ENCODE data around the gene BRMS1.
"Not testable (repeated sequence)": the region's sequence is repeated elsewhere in the genome, so short reads cannot be mapped to it uniquely, and the experiment has no call there.

The BRMS1 gene

DNA sequence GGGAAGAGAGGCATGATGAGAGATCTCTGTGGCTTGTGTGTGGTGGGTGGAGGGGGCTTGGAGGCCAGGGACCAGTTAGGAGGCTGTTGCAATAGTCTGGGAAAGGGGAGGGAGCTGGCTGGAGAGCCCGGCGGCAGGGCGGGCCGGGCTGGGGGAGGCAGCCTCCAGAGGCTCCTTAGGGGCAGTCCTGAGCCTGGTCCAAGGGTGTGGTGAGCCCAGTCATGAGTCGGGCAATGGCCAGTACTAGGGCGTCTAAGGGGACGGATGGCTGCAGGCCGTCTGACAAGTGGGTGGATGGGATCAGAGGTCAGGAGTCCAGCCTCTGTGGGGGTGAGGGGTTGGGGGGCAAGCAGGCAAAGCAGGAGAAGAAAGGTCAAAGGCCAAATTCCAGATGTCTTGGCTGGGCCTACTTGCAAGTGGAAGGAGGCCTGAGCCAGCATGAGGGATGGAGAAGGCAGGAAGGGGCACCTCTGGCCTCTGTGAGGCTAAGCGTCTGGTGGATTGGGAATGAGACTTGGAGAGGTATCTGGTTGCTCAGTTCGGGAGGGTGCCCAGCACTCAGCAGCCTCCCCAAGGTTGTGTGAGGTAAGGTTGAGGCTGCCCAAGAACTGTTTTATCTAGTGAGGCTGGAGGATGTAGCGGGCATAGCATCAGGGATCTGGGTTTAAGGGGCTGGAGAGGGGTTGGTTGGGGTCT is 22.0 kb downstream of the BRMS1 start:
- no peak for DNase-seq (ENCODE audit: low read depth)

GRCh38 chr11:66321606-66322005 is 23.3 kb downstream of the BRMS1 start:
- DNase-seq (ENCODE audit: low read depth) = no peak

DNA sequence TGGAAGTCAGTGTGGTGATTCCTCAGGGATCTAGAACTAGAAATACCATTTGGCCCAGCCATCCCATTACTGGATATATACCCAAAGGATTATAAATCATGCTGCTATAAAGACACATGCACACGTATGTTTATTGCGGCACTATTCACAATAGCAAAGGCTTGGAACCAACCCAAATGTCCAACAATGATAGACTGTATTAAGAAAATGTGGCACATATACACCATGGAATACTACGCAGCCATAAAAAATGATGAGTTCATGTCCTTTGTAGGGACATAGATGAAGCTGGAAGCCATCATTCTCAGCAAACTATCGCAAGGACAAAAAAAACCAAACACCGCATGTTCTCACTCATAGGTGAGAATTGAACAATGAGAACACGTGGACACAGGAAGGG is 24.2 kb downstream of the BRMS1 start:
- not testable (repeated sequence) for DNase-seq (ENCODE audit: low read depth)

- not testable (repeated sequence) for DNase-seq (ENCODE audit: low read depth)
Observed at GRCh38 chr11:66320289-66320688, 24.6 kb downstream of the BRMS1 start.

DNA sequence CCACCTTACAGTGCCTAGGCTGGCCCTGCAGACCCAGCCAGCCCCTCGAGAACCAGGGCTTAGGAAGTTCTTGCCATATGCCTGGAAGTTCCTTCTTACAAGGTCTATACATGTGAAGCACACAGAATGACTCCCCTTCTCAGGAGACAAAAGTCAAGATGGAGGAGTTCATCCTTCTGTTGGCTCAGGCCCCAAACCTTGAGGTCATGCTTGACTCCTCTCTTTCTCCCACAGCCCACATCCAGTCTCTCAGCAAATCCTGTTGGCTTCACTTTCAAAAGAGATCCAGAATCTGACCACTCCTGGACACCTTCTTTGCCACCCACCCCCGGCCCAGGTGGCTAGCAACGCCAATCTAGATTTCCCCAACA is 26.3 kb downstream of the BRMS1 start:
- DNase-seq (ENCODE audit: low read depth) = no peak

- peak; percentile 49 for DNase-seq (ENCODE audit: low read depth)
Observed at GRCh38 chr11:66317723-66318599, 26.9 kb downstream of the BRMS1 start.

GRCh38 chr11:66317322-66317722 is 27.6 kb downstream of the BRMS1 start:
- DNase-seq (ENCODE audit: low read depth) = peak; percentile 43

GRCh38 chr11:66316849-66317251 is 28.1 kb downstream of the BRMS1 start, which contains the start of gene CD248:
TSS of gene CD248 (minus strand) at chr11:66317044. CDS start at chr11:66317027, 17 bp downstream.
- DNase-seq (ENCODE audit: low read depth) = no peak

DNA sequence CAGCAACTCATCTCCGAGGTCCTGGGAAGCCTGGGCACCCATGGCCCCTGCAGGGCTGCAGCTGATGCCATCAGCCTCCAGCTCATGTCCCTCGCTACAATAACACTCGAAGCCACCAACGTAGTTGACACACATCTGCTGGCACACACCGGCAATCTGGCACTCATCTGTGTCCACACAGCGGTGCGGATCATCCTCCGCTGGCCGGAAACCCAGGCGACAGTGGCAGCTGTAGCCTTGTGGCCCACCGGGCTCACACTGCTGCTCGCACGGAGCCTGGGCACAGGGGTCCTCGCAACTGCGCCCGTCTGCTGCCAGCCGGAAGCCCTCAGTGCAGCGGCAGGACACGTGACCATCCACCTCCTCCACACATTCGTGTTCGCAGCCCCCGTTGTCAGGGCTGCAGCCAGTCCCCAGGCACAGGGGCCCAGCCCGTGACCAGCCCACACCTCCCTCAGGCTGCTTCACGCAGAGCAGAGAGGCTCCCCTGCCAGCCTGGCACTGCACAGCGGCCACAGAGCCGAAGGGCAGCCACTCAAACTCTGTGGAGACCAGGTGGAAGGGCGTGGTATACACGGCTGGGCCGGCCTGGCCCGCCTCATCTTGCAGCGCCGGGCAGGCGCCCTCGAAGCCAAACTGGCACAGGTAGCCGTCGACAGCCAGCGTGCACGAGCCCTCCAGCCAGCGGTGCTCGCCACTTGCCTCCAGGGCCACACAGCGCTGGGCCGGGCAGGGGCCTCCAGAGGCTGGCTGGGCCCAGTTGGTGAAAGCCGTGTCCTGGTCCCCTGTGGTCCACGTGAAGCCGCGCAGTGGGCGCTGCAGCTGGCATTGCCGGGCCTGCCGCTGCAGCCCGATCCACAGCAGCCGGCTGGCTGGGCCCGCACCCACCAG is 28.7 kb downstream of the BRMS1 start:
- no peak for DNase-seq (ENCODE audit: low read depth)

DNA sequence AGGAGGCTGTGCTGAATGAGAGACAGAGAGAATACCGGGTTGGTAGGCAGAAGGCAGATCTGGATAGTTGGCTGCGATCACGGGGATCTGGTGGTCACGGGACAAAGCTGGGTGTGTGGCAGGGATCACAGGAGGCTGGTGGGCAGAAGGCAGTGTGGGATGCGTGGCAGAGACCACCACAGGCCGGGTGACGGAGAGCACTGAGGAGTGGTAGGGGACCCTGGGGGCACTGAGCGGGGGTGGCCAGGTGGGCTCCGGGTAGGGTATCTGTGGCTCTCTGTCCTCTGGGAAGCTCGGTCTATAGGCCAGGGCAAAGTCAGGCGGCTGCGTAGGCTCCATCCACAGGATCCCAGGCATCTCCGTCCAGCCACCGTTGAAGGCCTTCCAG is 29.4 kb downstream of the BRMS1 start:
- DNase-seq (ENCODE audit: low read depth) = no peak

- no peak for DNase-seq (ENCODE audit: low read depth)
Observed at GRCh38 chr11:66314561-66315497, 30.1 kb downstream of the BRMS1 start.

DNA sequence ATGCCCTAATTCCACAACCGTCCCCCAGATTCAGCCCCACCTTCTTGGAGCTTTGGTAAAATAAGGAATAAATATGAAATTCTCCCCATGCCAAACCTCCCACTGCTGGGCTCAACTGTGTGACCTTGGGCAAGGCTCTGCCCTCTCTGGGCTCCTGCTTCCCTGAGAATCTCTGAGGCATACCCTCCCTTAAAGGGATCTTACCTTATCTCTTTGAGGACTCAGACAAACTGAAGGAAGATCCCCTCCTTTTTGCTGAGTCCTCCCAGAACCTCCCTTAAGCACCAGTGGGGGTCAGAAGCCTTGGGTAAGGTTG is 30.8 kb downstream of the BRMS1 start:
- DNase-seq (ENCODE audit: low read depth) = no peak

GRCh38 chr11:66313321-66314185 is 31.4 kb downstream of the BRMS1 start:
- DNase-seq (ENCODE audit: low read depth) = no peak

- peak; percentile 99 for DNase-seq (ENCODE audit: low read depth)
Observed at GRCh38 chr11:66312549-66313320, 32.2 kb downstream of the BRMS1 start.

DNA sequence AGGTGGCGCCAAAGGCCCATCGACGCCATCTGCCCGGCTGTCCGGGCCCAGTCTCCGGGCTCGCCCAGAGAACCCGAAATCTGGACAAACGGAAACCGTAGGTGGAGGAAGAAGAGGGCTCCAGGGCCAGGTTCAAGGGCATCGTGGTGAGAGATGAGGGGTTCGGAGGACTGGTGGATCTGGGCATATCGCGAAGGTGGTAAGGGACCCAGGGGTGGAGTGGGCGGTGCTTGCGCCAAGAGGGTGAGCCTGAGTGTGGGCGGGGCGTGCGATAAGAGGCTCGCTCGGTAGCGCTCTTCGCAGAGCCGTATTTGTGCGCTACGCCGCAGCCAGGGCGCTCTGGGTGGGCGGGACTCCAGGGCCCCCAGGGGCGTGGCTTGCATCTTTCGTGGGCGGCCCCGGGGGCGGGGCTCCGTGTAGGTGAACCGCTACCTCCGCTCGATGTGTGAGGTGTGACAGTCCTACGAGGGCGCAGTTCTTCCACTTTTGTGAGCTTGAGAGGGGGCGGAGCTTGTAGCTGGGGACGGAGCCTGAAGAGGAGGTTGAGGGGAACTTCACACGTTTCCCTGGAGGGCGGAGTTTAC is 32.8 kb downstream of the BRMS1 start:
- DNase-seq (ENCODE audit: low read depth) = peak; percentile 99

- DNase-seq (ENCODE audit: low read depth) = no peak
Observed at GRCh38 chr11:66311470-66311964, 33.4 kb downstream of the BRMS1 start.

GRCh38 chr11:66310803-66311440 is 34.0 kb downstream of the BRMS1 start:
- not testable (repeated sequence) for DNase-seq (ENCODE audit: low read depth)

DNA sequence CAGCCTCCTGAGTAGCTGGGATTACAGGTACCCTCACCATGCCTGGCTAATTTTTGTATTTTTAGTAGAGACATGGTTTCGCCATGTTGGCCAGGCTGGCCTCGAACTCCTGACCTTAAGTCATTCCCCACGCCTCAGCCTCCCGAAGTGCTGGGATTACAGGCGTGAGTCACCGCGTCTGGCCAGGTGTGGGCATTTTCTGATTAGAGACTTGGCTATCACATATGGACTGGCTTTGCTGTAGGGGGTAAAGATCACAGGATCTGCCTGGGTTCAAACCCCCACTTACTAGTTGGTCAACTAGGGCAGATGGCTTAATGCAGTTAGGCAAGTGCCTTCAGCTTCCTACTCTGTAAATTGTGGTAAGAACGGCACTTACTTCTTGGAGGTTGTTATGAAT is 34.6 kb downstream of the BRMS1 start:
- no peak for DNase-seq (ENCODE audit: low read depth)
